Measurements from ENCODE around the gene TMPRSS13.

Gene TMPRSS13

DNA sequence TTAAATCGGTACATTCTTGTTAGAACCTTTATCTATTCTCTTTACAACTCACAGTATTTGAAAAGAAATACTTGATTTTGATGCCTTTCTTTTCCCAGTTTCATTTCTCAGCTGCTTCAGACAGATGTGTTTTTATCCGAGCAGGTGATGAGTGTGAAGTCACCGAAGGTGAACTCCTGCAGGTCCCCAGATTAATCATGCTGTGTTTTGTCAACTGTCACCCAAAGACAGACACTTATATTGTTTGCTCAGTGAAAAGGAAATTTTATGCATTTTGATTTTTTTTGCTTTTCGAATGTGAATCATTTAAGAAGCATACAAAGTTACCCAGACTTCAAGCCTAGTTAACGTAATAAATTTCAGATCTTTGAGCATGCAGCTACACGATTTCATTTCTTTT, 7.8 kb upstream of the TMPRSS13 start:
- Histone ChIP-seq H3K27ac (ENCODE audit: low read depth, low read length) (no peak overlapping the region), H3K27me3 (ENCODE audit: insufficient read depth, low read length) (peaks cover 59% of the 10 kb centered on the region), H3K4me3 (ENCODE audit: low read depth, low read length) (no peak overlapping the region), H3K36me3 (ENCODE audit: insufficient read depth, low read length) (no peaks in the 10 kb centered on the region), H3K79me2 (ENCODE audit: control insufficient read depth, insufficient read depth, low read length, unreplicated experiment) (no peaks in the 10 kb centered on the region), H3K4me1 (ENCODE audit: control insufficient read depth, insufficient read depth, low read length, unreplicated experiment) (no peaks in the 10 kb centered on the region), H2AFZ (ENCODE audit: low read length, unreplicated experiment) (no peak overlapping the region)

- Histone ChIP-seq H3K4me3 (ENCODE audit: low read depth, low read length) (no peak overlapping the region), H3K4me1 (ENCODE audit: control insufficient read depth, insufficient read depth, low read length, unreplicated experiment) (no peaks in the 10 kb centered on the region), H3K27me3 (ENCODE audit: insufficient read depth, low read length) (peaks cover 51% of the 10 kb centered on the region), H3K79me2 (ENCODE audit: control insufficient read depth, insufficient read depth, low read length, unreplicated experiment) (no peaks in the 10 kb centered on the region), H3K36me3 (ENCODE audit: insufficient read depth, low read length) (no peaks in the 10 kb centered on the region), H3K27ac (ENCODE audit: low read depth, low read length) (no peak overlapping the region), H2AFZ (ENCODE audit: low read length, unreplicated experiment) (no peak overlapping the region)
Measured at GRCh38 chr11:117934526-117935307, 5.5 kb upstream of the TMPRSS13 start.

DNA sequence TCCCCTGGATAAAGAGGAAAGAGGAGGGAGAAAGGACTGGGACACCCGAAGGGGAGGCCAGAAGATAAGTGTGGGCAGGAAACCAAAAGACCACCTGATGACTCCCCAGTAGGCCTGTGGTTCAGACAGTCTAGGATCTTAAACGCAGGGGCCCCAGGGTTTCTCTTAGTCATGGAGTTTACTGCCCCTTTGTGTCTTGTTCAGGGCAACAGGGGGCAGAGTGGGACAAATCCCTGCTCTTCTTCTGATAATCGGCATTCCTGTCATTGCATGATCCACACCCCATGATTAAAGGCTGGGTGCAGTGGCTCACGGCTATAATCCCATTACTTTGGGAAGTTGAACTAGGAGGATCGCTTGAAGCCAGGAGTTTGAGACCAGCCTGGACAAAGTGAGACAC, 4.7 kb upstream of the TMPRSS13 start:
- H3K27me3 ChIP-seq (ENCODE audit: insufficient read depth, low read length) = peaks cover 54% of the 10 kb centered on the region
- H3K4me3 ChIP-seq (ENCODE audit: low read depth, low read length) = no peak overlapping the region
- H3K79me2 ChIP-seq (ENCODE audit: control insufficient read depth, insufficient read depth, low read length, unreplicated experiment) = no peaks in the 10 kb centered on the region
- H3K36me3 ChIP-seq (ENCODE audit: insufficient read depth, low read length) = no peaks in the 10 kb centered on the region
- H3K4me1 ChIP-seq (ENCODE audit: control insufficient read depth, insufficient read depth, low read length, unreplicated experiment) = no peaks in the 10 kb centered on the region
- H2AFZ ChIP-seq (ENCODE audit: low read length, unreplicated experiment) = no peak overlapping the region
- no peak overlapping the region for H3K27ac ChIP-seq (ENCODE audit: low read depth, low read length)

DNA sequence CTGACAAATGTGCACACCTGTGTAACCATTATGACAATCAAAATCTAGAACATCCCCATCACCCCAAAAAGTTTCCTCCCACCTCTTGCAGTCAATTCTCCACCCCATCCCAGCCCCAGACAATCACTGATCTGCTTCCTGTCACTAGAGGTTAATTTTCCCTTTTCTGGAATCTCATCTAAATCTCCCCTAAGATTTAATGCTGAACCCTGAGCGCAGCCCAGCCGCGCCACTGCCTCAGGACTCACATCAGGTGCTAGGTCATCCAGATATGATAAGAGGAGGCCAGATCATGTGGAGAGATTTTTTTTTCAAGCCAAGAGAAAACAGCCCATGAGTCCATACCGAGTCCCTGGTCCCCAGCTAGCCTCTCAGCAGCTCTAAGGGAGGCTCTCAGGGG, 4.3 kb upstream of the TMPRSS13 start:
- H3K79me2 ChIP-seq (ENCODE audit: control insufficient read depth, insufficient read depth, low read length, unreplicated experiment) = no peaks in the 10 kb centered on the region
- H3K27me3 ChIP-seq (ENCODE audit: insufficient read depth, low read length) = peaks cover 54% of the 10 kb centered on the region
- no peak overlapping the region for H3K4me3 ChIP-seq (ENCODE audit: low read depth, low read length)
- no peak overlapping the region for H2AFZ ChIP-seq (ENCODE audit: low read length, unreplicated experiment)
- H3K27ac ChIP-seq (ENCODE audit: low read depth, low read length) = no peak overlapping the region
- H3K36me3 ChIP-seq (ENCODE audit: insufficient read depth, low read length) = no peaks in the 10 kb centered on the region
- H3K4me1 ChIP-seq (ENCODE audit: control insufficient read depth, insufficient read depth, low read length, unreplicated experiment) = no peaks in the 10 kb centered on the region

- Histone ChIP-seq H3K4me3 (ENCODE audit: low read depth, low read length) (no peak overlapping the region), H3K4me1 (ENCODE audit: control insufficient read depth, insufficient read depth, low read length, unreplicated experiment) (no peaks in the 10 kb centered on the region), H2AFZ (ENCODE audit: low read length, unreplicated experiment) (no peak overlapping the region)
Measured at GRCh38 chr11:117932947-117933346, 3.7 kb upstream of the TMPRSS13 start.

DNA sequence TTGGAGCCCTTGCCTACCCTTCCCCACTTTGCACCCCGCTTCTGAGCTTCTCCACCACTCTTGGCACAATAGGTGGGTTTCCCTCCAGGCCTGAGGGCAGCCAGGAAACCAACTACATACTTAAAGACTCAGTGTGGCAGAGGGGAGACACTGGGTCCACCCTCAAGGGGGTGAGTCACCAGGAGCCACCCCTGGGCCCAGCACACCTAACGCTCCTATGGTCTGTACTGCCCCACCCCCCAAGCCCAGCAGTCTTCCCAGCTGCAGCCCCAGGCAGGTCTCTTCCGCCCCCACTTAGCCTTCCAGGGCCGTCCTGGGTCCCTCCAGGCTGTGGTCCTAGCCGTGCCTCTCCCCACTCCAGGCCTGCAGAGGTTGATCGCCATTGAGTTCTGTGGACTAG, 3.2 kb upstream of the TMPRSS13 start:
- H3K27me3 ChIP-seq (ENCODE audit: insufficient read depth, low read length) = peaks cover 57% of the 10 kb centered on the region
- no peak overlapping the region for H2AFZ ChIP-seq (ENCODE audit: low read length, unreplicated experiment)
- H3K4me3 ChIP-seq (ENCODE audit: low read depth, low read length) = no peak overlapping the region
- no peak overlapping the region for H3K27ac ChIP-seq (ENCODE audit: low read depth, low read length)
- H3K36me3 ChIP-seq (ENCODE audit: insufficient read depth, low read length) = no peaks in the 10 kb centered on the region
- H3K4me1 ChIP-seq (ENCODE audit: control insufficient read depth, insufficient read depth, low read length, unreplicated experiment) = no peaks in the 10 kb centered on the region
- no peaks in the 10 kb centered on the region for H3K79me2 ChIP-seq (ENCODE audit: control insufficient read depth, insufficient read depth, low read length, unreplicated experiment)

More at GRCh38 chr11:117932947-117933346, 3.7 kb upstream of the TMPRSS13 start:
- H3K36me3 ChIP-seq (ENCODE audit: insufficient read depth, low read length) = no peaks in the 10 kb centered on the region
- no peak overlapping the region for H3K27ac ChIP-seq (ENCODE audit: low read depth, low read length)
- no peaks in the 10 kb centered on the region for H3K79me2 ChIP-seq (ENCODE audit: control insufficient read depth, insufficient read depth, low read length, unreplicated experiment)
- peaks cover 56% of the 10 kb centered on the region for H3K27me3 ChIP-seq (ENCODE audit: insufficient read depth, low read length)

GRCh38 chr11:117931971-117932370, 2.8 kb upstream of the TMPRSS13 start:
- H2AFZ ChIP-seq (ENCODE audit: low read length, unreplicated experiment) = no peak overlapping the region
- H3K79me2 ChIP-seq (ENCODE audit: control insufficient read depth, insufficient read depth, low read length, unreplicated experiment) = no peaks in the 10 kb centered on the region
- no peak overlapping the region for H3K27ac ChIP-seq (ENCODE audit: low read depth, low read length)
- H3K4me3 ChIP-seq (ENCODE audit: low read depth, low read length) = no peak overlapping the region
- H3K27me3 ChIP-seq (ENCODE audit: insufficient read depth, low read length) = peaks cover 57% of the 10 kb centered on the region
- H3K4me1 ChIP-seq (ENCODE audit: control insufficient read depth, insufficient read depth, low read length, unreplicated experiment) = no peaks in the 10 kb centered on the region
- no peaks in the 10 kb centered on the region for H3K36me3 ChIP-seq (ENCODE audit: insufficient read depth, low read length)

DNA sequence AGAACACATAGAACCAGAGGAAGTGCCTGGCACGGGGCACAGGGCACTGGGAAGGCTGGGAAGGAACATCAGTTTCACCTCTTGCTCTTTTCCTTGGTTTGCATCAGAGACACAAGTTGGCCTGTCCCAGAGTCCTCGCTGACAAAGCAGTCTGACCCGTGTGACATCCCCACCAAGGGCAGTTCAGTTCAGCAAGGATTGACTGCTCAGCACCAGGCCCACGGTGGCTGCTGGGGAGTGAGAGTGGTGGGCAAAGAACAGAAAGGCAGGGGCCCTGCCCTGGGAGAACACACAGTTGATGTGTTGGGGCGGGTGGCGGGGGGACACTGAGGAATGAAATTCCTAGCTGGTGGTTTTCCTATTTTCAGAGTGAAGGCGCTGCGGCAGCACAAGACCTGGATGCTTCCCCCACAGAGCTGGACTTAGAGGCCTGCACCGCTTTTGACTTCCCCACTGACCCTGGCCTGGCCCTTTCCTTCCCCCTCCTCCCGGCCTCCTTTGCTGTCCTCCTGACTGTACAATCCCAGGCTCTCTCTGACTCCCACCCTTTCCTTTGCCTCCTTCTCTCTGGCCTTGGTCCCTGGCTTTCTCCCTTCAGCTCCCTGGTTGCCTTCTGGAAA, 2.2 kb upstream of the TMPRSS13 start:
- Histone ChIP-seq H2AFZ (ENCODE audit: low read length, unreplicated experiment) (no peak overlapping the region), H3K4me3 (ENCODE audit: low read depth, low read length) (no peak overlapping the region), H3K27ac (ENCODE audit: low read depth, low read length) (no peak overlapping the region), H3K79me2 (ENCODE audit: control insufficient read depth, insufficient read depth, low read length, unreplicated experiment) (no peaks in the 10 kb centered on the region), H3K4me1 (ENCODE audit: control insufficient read depth, insufficient read depth, low read length, unreplicated experiment) (no peaks in the 10 kb centered on the region), H3K27me3 (ENCODE audit: insufficient read depth, low read length) (peaks cover 57% of the 10 kb centered on the region), H3K36me3 (ENCODE audit: insufficient read depth, low read length) (no peaks in the 10 kb centered on the region)

DNA sequence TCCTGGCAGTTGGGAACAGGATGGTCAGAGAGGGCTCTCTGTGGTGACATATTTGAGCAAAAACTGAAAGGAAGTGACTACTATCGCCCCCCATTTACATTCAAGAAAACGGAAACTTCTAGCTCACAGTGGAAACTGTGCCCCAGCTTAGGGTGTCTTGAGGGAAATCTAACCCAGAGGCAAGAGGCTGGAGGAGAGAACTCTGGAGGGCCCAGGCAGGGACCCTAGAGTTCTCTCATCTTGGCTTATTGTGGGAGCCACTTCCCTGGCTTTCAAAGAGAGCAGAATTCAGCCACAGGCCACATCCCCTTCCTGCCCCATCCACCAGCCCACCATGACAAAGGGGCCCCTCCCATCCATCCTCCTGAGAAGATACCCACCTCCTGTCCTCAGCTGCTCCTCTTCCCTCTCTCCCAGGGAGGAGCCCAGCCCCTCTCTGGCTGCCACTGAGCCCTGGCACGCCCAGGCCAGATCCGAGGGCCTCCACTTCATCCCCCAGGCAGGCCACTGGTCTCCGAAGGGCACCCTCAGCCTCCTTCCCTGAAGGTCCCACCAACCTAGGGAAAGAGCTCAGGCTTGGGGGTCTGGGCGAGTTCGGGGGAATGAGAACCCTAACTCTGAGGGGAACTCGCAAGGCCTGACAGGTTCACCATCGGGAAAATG, 1.6 kb upstream of the TMPRSS13 start:
- H3K27me3 ChIP-seq (ENCODE audit: insufficient read depth, low read length) = peaks cover 54% of the 10 kb centered on the region
- no peak overlapping the region for H3K27ac ChIP-seq (ENCODE audit: low read depth, low read length)
- no peak overlapping the region for H2AFZ ChIP-seq (ENCODE audit: low read length, unreplicated experiment)
- no peaks in the 10 kb centered on the region for H3K4me1 ChIP-seq (ENCODE audit: control insufficient read depth, insufficient read depth, low read length, unreplicated experiment)
- H3K36me3 ChIP-seq (ENCODE audit: insufficient read depth, low read length) = no peaks in the 10 kb centered on the region
- H3K4me3 ChIP-seq (ENCODE audit: low read depth, low read length) = no peak overlapping the region
- H3K79me2 ChIP-seq (ENCODE audit: control insufficient read depth, insufficient read depth, low read length, unreplicated experiment) = no peaks in the 10 kb centered on the region

GRCh38 chr11:117929916-117930570, 841 bp upstream of the TMPRSS13 start:
- H3K79me2 ChIP-seq (ENCODE audit: control insufficient read depth, insufficient read depth, low read length, unreplicated experiment) = no peaks in the 10 kb centered on the region

More at GRCh38 chr11:117929916-117930570, 841 bp upstream of the TMPRSS13 start:
- H3K4me1 ChIP-seq (ENCODE audit: control insufficient read depth, insufficient read depth, low read length, unreplicated experiment) = no peaks in the 10 kb centered on the region
- peaks cover 48% of the 10 kb centered on the region for H3K27me3 ChIP-seq (ENCODE audit: insufficient read depth, low read length)
- H3K27ac ChIP-seq (ENCODE audit: low read depth, low read length) = no peak overlapping the region
- H3K4me3 ChIP-seq (ENCODE audit: low read depth, low read length) = no peak overlapping the region
- no peaks in the 10 kb centered on the region for H3K36me3 ChIP-seq (ENCODE audit: insufficient read depth, low read length)
- no peak overlapping the region for H2AFZ ChIP-seq (ENCODE audit: low read length, unreplicated experiment)

Data from ACC112 (cell line).